PFSK-1 (cell line): ENCODE measurements around the gene SERINC4.

ENCODE experiments used
- POLR2AphosphoS5 ChIP-seq: IDR thresholded peaks from 2 replicates; pipeline ENCODE4 v1.6.1; 2012; ENCODE audit warnings: low read depth, mild to moderate bottlenecking, control low read depth, low read length, moderate library complexity
- SIN3A ChIP-seq: IDR thresholded peaks from 2 replicates; pipeline ENCODE4 v1.6.1; 2012; ENCODE audit warnings: mild to moderate bottlenecking, low read length, moderate library complexity, borderline replicate concordance; ENCODE audit not compliant: insufficient read depth

GRCh38 chr15:43821505-43821904 lies 21.5 kb upstream of the SERINC4 start:
- TF ChIP-seq POLR2AphosphoS5 (no peak), SIN3A (no peak)
